Activated CD8-positive, alpha-beta memory T cell treated with anti-CD3 and anti-CD28 coated beads, Interleukin-2, amount 50 U/mL, for 24 hours (primary cell): Measurements from ENCODE around the gene SSX4B.
"Not testable (repeated sequence)": the region's sequence is repeated elsewhere in the genome, so short reads cannot be mapped to it uniquely, and the experiment has no call there.

ENCODE experiments used
- DNase-seq: peaks from one replicate; pipeline ENCODE4 v3.0.0-alpha.2; 2020; ENCODE audit errors: extremely low read depth

The SSX4B gene

GRCh38 chrX:48411860-48412259 is at the start of gene SSX4B:
SSX4B (minus strand) TSS chrX:48411960; CDS start chrX:48411372, 588 bp downstream.
- not testable (repeated sequence) for DNase-seq

GRCh38 chrX:48460606-48461005 is 48.8 kb upstream of the SSX4B start:
- DNase-seq = no peak

GRCh38 chrX:48460031-48460430 is 48.3 kb upstream of the SSX4B start:
- DNase-seq = no peak

- no peak for DNase-seq
These were observed 47.7 kb upstream of the SSX4B start for GRCh38 chrX:48459483-48459882.

GRCh38 chrX:48458711-48459110 is 47.0 kb upstream of the SSX4B start:
- DNase-seq = no peak

GRCh38 chrX:48456628-48457331 is 45.0 kb upstream of the SSX4B start:
- DNase-seq = no peak

- DNase-seq = no peak
These were observed 39.9 kb upstream of the SSX4B start for GRCh38 chrX:48451708-48452107.

GRCh38 chrX:48450076-48450475 is 38.3 kb upstream of the SSX4B start:
- DNase-seq = no peak

GRCh38 chrX:48447201-48447600 is 35.4 kb upstream of the SSX4B start:
- DNase-seq = not testable (repeated sequence)

- not testable (repeated sequence) for DNase-seq
These were observed 22.0 kb upstream of the SSX4B start for GRCh38 chrX:48433713-48434112.

- not testable (repeated sequence) for DNase-seq
These were observed 18.4 kb upstream of the SSX4B start for GRCh38 chrX:48430166-48430565.

GRCh38 chrX:48429606-48430005 is 17.8 kb upstream of the SSX4B start:
- not testable (repeated sequence) for DNase-seq

GRCh38 chrX:48427027-48427716 is 15.4 kb upstream of the SSX4B start:
- not testable (repeated sequence) for DNase-seq

GRCh38 chrX:48397825-48398224 is 13.9 kb downstream of the SSX4B start:
- not testable (repeated sequence) for DNase-seq

- not testable (repeated sequence) for DNase-seq
These were observed 14.8 kb downstream of the SSX4B start for GRCh38 chrX:48396931-48397330.

- not testable (repeated sequence) for DNase-seq
These were observed 28.5 kb downstream of the SSX4B start, which contains the start of gene SSX4 for GRCh38 chrX:48383239-48383638. SSX4 (plus strand) TSS chrX:48383539; CDS start chrX:48384054, 515 bp downstream.

- not testable (repeated sequence) for DNase-seq
These were observed 41.4 kb downstream of the SSX4B start for GRCh38 chrX:48370408-48370807.

- not testable (repeated sequence) for DNase-seq
These were observed 43.9 kb downstream of the SSX4B start for GRCh38 chrX:48367717-48368408.

- DNase-seq = not testable (repeated sequence)
These were observed 52.5 kb downstream of the SSX4B start for GRCh38 chrX:48359281-48359680.

GRCh38 chrX:48357681-48358080 is 54.1 kb downstream of the SSX4B start:
- no peak for DNase-seq

- not testable (repeated sequence) for DNase-seq
These were observed 55.3 kb downstream of the SSX4B start, which contains the start of gene SSX3 for GRCh38 chrX:48356315-48357094. SSX3 (minus strand) TSS chrX:48356703; CDS start chrX:48355249, 1,454 bp downstream.
